ENCODE results near the gene ARMH2.
"Not testable (repeated sequence)": the region's sequence is repeated elsewhere in the genome, so short reads cannot be mapped to it uniquely, and the experiment has no call there.

The ARMH2 gene

DNA sequence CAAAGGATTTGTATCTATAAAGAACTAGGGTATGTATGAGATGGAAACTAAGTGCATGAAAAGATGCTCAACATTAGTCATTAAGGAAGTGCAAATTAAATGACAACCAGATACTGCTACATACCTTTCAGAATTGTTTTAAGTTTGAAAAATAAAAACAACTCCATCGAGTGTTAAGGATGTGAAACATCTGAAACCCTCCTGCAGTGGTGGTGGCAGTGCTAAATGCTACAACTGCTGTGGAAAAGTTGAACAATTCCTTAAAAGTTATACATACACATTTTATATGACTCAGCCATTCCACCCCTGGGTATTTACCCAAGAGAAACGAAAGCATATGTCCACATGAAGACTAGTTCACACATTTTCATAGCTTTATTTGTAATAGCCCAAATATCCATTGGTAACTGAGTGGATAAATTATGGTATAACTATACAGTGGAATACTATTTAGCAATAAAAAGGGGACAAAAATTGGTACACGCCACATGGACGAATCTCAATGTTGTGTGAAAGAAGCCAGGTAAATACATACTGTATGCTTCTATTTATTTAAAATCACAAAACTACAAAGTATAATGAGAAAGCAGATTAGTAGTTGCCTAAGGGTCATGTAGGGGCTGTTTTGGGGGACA is 10.6 kb downstream of the ARMH2 start:
- peaks cover 62% of the 10 kb centered on the region for H3K36me3 Mint-ChIP-seq (ENCODE audit: low read depth)
- H3K4me1 Mint-ChIP-seq (ENCODE audit: low read depth): peaks cover 28% of the 10 kb centered on the region
- no peak overlapping the region for H3K4me3 Mint-ChIP-seq
- H3K27me3 Mint-ChIP-seq: no peaks in the 10 kb centered on the region
- peak overlapping the region; percentile 76 for H3K27ac Mint-ChIP-seq
- H3K9me3 Mint-ChIP-seq: no peaks in the 10 kb centered on the region

DNA sequence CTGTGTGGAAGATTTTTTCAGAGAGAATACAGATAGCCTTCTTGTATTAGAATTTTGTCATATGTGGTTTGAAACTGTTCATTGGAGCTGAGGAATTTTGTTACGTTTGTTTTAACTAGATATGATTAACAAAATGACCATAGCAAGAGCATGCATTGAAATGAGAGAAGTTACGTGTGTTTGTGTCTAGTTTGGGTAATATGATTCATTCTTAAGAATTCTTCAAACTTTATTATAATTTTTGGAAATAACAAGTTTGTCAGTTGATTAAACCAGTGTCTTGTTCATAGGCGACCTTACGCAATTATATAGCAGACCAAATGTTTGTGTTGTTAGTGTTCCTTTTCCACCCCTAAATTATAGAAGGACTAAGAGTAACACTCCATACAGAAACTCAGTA is 18.5 kb downstream of the ARMH2 start:
- Mint-ChIP-seq H3K27me3 (no peaks in the 10 kb centered on the region), H3K27ac (no peak overlapping the region), H3K4me3 (no peak overlapping the region), H3K9me3 (no peaks in the 10 kb centered on the region), H3K4me1 (ENCODE audit: low read depth) (peaks cover 31% of the 10 kb centered on the region), H3K36me3 (ENCODE audit: low read depth) (peaks cover 79% of the 10 kb centered on the region)

DNA sequence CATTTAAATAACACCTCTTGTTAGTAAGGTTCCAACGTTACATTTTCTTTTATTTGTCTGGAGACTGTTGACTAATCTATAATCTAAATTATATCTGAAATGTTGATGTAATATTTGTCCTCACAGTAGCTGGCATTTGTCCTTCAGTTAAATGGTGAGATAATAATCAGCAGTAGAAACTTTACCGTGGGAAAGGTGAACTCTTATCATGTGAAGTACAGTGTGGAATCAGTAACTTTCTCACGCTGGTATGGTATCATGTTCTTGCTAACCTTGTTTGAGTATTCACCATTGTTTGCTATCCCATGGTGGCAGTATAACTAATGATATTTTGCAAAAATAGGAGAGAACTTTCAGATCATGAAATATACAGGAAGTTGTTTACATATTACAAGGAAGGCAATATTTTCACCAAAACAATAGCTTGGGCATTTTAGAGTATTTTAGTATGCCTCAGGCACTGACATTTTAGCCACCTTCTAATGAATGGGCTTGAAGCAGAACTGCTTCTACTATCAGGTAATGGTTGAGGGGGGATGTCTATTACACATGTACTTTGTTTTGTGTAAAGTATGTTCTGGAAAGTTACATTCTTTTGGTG is 19.2 kb downstream of the ARMH2 start:
- Mint-ChIP-seq H3K4me1 (ENCODE audit: low read depth) (peaks cover 33% of the 10 kb centered on the region), H3K27me3 (no peaks in the 10 kb centered on the region), H3K4me3 (no peak overlapping the region), H3K36me3 (ENCODE audit: low read depth) (peaks cover 75% of the 10 kb centered on the region), H3K9me3 (no peaks in the 10 kb centered on the region), H3K27ac (no peak overlapping the region)

DNA sequence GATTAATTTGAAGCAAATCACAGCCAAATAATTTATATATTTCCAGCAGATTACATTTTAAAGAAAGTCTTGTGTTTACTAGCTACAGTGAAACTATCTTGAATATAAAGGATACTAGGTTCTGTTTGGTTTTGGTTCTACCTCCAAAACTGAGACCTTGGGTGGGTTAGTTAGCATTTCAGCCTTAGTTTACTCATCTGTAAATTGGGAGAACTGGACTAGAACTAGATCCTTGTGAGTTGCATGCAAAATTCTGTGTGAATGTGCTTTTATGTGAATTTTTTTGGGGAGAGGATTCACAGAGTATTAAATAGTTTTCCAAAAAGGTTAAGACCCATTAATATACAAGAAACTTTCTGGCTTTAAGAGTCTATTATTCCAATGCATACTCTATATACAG is 19.8 kb downstream of the ARMH2 start:
- Mint-ChIP-seq H3K36me3 (ENCODE audit: low read depth) (peaks cover 70% of the 10 kb centered on the region), H3K4me1 (ENCODE audit: low read depth) (peaks cover 35% of the 10 kb centered on the region), H3K4me3 (no peak overlapping the region), H3K27me3 (no peaks in the 10 kb centered on the region), H3K27ac (no peak overlapping the region), H3K9me3 (no peaks in the 10 kb centered on the region)

DNA sequence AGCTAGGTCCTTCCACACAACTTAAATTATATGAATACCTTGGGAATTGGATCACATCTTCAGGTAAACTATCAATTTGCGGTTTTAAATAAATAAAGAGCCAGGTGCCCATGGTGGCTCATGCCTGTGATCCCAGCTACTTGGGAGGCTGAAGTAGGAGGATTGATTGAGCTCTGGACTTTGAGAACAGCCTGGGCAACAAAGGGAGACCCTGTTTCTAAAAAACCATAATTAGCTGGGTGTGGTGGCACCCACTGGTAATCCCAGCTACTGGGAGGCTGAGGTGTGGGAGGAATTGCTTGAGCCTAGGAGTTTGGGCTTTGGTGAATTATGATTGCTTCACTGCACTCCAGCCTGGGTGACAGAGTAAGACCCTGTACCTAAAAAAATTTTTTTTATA is 20.6 kb downstream of the ARMH2 start:
- Mint-ChIP-seq H3K27me3 (no peaks in the 10 kb centered on the region), H3K4me3 (peak overlapping the region; percentile 98), H3K36me3 (ENCODE audit: low read depth) (peaks cover 63% of the 10 kb centered on the region), H3K27ac (no peak overlapping the region), H3K4me1 (ENCODE audit: low read depth) (peaks cover 35% of the 10 kb centered on the region), H3K9me3 (no peaks in the 10 kb centered on the region)

DNA sequence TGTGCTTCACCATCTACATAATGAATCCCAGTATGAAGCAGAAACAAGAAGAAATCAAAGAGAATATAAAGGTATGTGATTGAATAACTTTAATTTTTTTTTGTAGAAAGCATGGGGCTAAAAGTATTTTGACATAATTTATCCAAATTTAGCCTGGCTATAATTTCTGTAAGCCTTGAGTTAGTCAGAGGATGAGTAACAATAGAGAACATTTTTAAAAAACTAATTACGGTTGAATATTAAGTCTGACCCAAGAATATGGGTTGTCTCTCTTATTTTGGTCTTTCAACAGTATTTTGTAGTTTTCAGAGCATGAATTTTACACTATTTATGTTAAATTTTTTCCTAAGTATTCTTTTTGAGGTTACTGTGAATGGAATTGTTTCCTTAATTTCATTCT is 21.5 kb downstream of the ARMH2 start:
- Mint-ChIP-seq H3K4me3 (peak overlapping the region; percentile 98), H3K4me1 (ENCODE audit: low read depth) (peaks cover 35% of the 10 kb centered on the region), H3K9me3 (no peaks in the 10 kb centered on the region), H3K27me3 (no peaks in the 10 kb centered on the region), H3K27ac (no peak overlapping the region), H3K36me3 (ENCODE audit: low read depth) (peaks cover 54% of the 10 kb centered on the region)

DNA sequence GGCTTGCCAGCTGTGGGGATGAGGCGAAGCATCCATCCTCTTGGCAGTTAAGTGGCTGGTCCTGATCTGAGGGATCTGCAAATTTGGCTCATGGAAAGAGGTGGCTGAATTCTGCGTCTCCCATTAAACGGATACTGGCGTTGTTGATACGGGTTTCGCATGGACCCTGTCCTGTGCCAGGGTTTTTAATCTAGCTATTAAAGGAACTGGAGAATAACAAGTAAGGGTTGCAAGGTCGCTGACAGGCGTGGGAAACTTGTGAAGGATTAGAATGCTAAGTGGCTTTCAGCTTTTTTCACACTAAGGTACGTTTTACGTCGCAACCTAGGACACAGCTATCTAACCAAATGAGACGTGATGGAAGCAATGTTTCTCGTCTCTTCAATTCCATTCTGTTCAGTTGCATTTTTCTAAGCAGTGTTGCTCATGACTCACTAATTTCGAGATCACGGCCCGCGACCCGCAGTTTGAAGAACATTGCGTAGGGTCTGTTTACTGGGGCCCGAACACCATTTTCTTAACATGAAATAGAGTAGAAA is 23.1 kb downstream of the ARMH2 start:
- peak overlapping the region; percentile 98 for H3K4me3 Mint-ChIP-seq
- no peaks in the 10 kb centered on the region for H3K27me3 Mint-ChIP-seq
- peaks cover 35% of the 10 kb centered on the region for H3K4me1 Mint-ChIP-seq (ENCODE audit: low read depth)
- no peaks in the 10 kb centered on the region for H3K9me3 Mint-ChIP-seq
- H3K27ac Mint-ChIP-seq: peak overlapping the region; percentile 100
- H3K36me3 Mint-ChIP-seq (ENCODE audit: low read depth): peaks cover 39% of the 10 kb centered on the region

DNA sequence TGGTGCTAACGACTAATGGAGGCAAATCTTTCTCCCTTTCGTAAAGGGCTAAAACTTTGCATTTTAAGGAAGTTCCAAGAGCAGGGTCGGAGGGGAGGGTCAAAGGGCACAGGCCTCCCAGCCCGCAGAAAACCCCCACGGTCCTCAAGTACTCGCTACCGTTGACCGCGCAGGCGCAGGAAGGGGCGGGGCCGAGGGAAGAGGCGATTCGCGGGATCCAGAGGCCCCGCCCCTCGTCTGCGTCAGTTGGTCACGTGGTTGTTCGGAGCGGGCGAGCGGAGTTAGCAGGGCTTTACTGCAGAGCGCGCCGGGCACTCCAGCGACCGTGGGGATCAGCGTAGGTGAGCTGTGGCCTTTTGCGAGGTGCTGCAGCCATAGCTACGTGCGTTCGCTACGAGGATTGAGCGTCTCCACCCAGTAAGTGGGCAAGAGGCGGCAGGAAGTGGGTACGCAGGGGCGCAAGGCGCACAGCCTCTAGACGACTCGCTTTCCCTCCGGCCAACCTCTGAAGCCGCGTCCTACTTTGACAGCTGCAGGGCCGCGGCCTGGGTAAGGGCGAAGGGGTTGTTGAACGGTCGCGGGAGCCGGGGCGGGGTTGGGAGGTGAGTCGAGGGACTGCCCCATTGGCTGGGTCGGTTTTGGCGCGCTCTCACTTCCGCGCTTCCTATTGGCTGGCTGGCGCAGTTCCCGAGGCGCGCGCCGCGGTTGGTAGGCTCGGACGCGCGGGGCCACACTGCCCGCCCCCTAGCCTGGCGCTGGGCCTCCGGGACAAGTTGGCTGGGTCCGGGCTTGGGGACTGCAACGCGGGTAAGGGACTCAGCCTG is 23.8 kb downstream of the ARMH2 start, which contains the start of gene GMNN:
Gene GMNN, plus strand, starts transcription at position 242 of the 824 bp plus-strand sequence. CDS start 2,310 bp downstream, outside the sequence.
- H3K4me3 Mint-ChIP-seq: peak within 1 kb of the TSS; percentile 98
- peak within 1 kb of the TSS; percentile 100 for H3K27ac Mint-ChIP-seq
- peaks cover 32% of the 10 kb centered on the region for H3K4me1 Mint-ChIP-seq (ENCODE audit: low read depth)
- no peaks in the 10 kb centered on the region for H3K27me3 Mint-ChIP-seq
- H3K36me3 Mint-ChIP-seq (ENCODE audit: low read depth): peaks cover 32% of the 10 kb centered on the region
- H3K9me3 Mint-ChIP-seq: no peaks in the 10 kb centered on the region

DNA sequence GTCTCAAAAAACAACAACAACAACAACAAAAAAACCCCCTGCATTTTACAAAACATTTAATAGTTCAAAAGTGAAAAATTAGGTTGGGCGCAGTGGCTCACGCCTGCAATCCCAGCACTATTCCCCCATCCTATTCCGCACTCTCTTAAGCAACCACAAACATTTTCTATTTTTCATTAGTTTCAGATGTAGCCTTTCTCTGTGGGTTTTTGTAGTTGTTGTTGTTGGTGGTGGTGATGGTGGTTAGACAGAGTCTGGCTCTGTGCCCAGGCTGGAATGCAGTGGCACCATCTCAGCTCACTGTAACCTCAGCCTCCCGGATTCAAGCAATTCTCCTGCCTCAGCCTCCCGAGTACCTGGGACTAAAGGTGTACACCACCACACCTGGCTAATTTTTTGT is 30.4 kb downstream of the ARMH2 start:
- H3K4me3 Mint-ChIP-seq: no peak overlapping the region
- H3K27ac Mint-ChIP-seq: no peak overlapping the region
- H3K9me3 Mint-ChIP-seq: no peaks in the 10 kb centered on the region
- H3K27me3 Mint-ChIP-seq: no peaks in the 10 kb centered on the region
- no peaks in the 10 kb centered on the region for H3K36me3 Mint-ChIP-seq (ENCODE audit: low read depth)
- H3K4me1 Mint-ChIP-seq (ENCODE audit: low read depth): peaks cover 3% of the 10 kb centered on the region

DNA sequence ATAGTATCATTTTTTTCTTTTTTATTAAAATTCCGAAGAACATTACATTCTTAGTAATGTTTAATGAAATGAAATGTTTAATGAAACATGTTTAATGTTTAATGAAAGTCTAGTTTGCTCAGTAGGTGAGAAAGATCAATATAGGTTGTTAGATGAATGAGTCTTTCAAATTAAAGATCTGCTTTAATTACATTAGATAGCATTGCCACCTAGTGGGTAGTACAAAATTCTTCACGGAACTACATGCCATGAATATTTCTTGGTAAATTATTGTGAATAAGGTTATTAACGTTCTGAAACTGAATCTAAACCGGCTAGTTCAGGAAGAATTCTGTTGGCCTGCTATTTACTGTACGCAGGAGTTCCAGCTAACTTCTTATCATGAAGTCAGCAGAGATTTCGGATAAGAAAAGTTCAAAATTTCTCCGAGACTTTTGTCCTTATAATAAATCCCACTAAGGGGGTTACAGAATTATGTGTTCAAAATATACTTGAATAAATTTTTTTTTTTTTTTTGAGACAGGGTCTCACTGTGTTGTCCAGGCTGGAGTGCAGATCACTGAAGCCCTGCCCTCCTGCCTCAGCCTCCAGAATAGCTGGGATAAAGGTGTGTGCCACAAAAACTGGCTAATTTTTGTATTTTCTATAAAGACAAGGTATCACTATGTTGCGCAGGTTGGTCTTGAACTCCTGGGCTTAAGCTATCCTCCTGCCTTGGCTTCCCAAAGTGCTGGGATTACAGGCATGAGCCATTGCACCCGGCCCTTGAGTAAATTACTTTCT is 31.8 kb downstream of the ARMH2 start:
- Mint-ChIP-seq H3K27me3 (no peaks in the 10 kb centered on the region), H3K4me1 (ENCODE audit: low read depth) (peaks cover 5% of the 10 kb centered on the region)

DNA sequence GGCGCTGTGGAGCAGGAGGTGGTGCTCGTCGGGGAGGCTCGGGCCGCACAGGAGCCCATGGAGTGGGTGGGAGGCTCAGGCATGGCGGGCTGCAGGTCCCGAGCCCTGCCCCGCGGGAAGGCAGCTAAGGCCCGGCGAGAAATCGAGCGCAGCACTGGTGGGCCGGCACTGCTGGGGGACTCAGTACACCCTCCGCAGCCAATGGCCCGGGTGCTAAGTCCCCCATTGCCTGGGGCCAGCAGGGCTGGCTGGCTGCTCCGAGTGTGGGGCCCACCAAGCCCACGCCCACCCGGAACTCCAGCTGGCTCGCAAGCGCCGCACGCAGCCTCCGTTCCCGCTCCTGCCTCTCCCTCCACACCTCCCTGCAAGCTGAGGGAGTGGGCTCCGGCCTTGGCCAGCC is 32.7 kb downstream of the ARMH2 start:
- H3K36me3 Mint-ChIP-seq (ENCODE audit: low read depth); H3K4me1 Mint-ChIP-seq (ENCODE audit: low read depth); H3K27me3 Mint-ChIP-seq; H3K4me3 Mint-ChIP-seq; H3K9me3 Mint-ChIP-seq; H3K27ac Mint-ChIP-seq: not testable (repeated sequence)

More for the DNA sequence above, 31.8 kb downstream of the ARMH2 start:
- Mint-ChIP-seq H3K36me3 (ENCODE audit: low read depth) (no peaks in the 10 kb centered on the region), H3K9me3 (no peaks in the 10 kb centered on the region), H3K27ac (no peak overlapping the region), H3K4me3 (no peak overlapping the region)

DNA sequence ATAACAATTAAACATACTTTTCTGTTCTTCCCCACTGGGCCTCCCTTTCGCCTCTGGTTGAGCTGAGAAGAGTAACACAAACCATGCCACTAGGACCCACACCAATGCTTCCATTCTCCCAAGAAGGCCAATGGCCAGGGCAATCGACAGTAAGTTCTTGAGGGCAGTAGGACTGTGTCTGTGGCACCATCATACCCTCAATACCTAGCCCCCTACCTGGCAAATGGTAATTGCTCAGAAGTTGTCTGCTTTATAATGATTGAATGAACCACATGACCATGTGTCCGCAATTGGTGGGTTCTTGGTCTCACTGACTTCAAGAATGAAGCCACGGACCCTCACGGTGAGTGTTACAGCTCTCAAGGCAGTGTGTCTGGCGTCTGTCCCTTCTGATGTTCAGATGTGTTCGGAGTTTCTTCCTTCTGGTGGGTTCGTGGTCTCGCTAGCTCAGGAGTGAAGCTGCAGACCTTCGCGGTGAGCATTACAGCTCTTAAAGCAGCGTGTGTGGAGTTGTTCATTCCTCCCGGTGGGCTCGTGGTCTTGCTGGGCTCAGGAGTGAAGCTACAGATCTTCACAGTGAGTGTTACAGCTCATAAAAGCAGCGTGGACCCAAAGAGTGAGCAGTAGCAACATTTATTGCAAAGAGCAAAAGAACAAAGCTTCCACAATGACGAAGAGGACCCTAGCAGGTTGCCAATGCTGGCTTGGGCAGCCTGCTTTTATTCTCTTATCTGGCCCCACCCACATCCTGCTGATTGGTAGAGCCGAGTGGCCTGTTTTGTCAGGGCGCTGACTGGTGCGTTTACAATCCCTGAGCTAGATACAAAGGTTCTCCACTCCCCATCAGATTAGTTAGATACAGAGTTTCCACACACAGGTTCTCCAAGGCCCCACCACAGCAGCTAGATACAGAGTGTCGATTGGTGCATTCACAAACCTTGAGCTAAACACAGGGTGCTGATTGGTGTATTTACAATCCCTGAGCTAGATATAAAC is 33.6 kb downstream of the ARMH2 start:
- H3K27me3 Mint-ChIP-seq; H3K36me3 Mint-ChIP-seq (ENCODE audit: low read depth); H3K4me1 Mint-ChIP-seq (ENCODE audit: low read depth); H3K9me3 Mint-ChIP-seq; H3K4me3 Mint-ChIP-seq: not testable (repeated sequence)
- peak overlapping the region; percentile 67 for H3K27ac Mint-ChIP-seq

DNA sequence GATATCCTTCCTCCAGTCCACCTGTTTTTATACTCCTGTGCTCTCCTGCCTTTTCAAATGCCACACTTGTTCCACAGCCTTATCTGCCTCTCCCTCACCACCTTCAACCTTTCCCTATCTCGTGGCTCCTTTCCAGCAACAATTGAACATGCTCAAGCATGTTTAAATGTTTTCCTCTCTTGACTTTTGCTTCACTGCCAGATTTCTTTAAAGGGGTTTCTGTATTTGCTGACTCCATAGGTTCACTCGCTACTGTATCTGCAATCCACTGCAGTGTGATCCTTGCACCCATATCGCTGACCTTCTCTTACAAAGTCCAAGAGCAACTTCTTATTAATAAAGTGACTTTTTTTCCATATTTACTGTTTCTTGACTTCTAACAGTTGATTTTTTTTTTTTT is 35.1 kb downstream of the ARMH2 start:
- Mint-ChIP-seq H3K4me3 (no peak overlapping the region), H3K9me3 (no peaks in the 10 kb centered on the region), H3K4me1 (ENCODE audit: low read depth) (peaks cover 8% of the 10 kb centered on the region), H3K27me3 (no peaks in the 10 kb centered on the region), H3K27ac (no peak overlapping the region), H3K36me3 (ENCODE audit: low read depth) (no peaks in the 10 kb centered on the region)

DNA sequence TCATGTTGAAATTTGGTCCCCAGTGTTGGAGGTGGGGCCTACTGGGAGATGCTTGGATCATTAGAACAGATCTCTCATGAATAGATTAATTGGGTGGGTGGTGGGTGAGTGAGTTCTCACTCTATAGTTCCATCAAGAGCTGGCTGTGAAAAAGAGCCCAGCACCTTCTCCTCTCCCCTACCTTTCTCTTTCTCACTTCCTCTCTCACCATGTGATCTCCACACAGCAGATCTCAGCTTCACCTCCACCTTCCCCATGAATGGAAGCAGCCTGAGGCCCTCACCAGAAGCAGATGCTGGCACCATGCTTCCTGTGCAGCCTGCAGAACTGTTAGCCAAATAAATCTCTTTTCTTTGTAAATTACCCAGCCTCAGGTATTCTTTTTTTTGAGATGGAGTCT is 36.9 kb downstream of the ARMH2 start:
- Mint-ChIP-seq H3K27ac (peak overlapping the region; percentile 22), H3K4me3 (no peak overlapping the region), H3K9me3 (no peaks in the 10 kb centered on the region), H3K4me1 (ENCODE audit: low read depth) (peaks cover 8% of the 10 kb centered on the region), H3K36me3 (ENCODE audit: low read depth) (no peaks in the 10 kb centered on the region), H3K27me3 (no peaks in the 10 kb centered on the region)
